Testis (tissue), 2 donors: ENCODE data around the gene ACSS1.

ENCODE experiments used
- POLR2A ChIP-seq: fragments of 450-650 bp; IDR thresholded peaks from one replicate; pipeline ENCODE4 v1.6.1; 2017; ENCODE audit warnings: antibody characterized with exemption, mild to moderate bottlenecking, moderate library complexity
- TF ChIP-seq, protein P1 (sequence below), 3 experiments: fragments of 450-650 bp in 2 of 3; fragments of 200-600 bp in 1 of 3; sonication (generic) in 1 of 3; IDR thresholded peaks; one replicate each; pipeline ENCODE4 v1.5.1; 2016 to 2019; ENCODE audit warnings: antibody characterized with exemption in 3 of 3, mild to moderate bottlenecking in 2 of 3, moderate library complexity in 1 of 3

DNA sequence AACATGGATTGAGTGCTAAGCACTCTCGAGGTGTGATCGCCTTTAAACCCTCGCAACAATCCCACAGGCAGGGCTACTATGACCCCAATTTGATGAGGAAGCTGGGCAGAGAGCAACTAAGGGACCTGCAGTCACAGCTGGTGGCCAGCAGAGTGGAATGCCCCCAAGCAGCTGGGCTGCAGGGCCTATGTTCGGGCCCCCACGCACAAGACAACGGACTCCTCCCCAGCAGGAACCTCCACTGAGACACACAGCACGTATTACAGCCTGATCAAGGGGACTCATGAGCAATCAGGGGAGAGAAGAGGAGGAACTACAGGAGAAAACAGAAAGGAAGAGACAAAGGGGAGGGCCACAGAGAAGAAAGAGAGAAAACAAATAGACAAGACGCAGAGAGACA is 87.2 kb downstream of the ACSS1 start:
- TF ChIP-seq, protein P1, sequence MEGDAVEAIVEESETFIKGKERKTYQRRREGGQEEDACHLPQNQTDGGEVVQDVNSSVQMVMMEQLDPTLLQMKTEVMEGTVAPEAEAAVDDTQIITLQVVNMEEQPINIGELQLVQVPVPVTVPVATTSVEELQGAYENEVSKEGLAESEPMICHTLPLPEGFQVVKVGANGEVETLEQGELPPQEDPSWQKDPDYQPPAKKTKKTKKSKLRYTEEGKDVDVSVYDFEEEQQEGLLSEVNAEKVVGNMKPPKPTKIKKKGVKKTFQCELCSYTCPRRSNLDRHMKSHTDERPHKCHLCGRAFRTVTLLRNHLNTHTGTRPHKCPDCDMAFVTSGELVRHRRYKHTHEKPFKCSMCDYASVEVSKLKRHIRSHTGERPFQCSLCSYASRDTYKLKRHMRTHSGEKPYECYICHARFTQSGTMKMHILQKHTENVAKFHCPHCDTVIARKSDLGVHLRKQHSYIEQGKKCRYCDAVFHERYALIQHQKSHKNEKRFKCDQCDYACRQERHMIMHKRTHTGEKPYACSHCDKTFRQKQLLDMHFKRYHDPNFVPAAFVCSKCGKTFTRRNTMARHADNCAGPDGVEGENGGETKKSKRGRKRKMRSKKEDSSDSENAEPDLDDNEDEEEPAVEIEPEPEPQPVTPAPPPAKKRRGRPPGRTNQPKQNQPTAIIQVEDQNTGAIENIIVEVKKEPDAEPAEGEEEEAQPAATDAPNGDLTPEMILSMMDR (IDR thresholded peaks at IDR 0.05): no peak
- no peak for TF ChIP-seq POLR2A
